Neural crest cell (in vitro differentiated cells): ENCODE data around the gene SLC22A3. TPM values are rescaled to one million over a fixed set of nuclear protein-coding genes. Genes with fewer than 3 reads are reported as not detected.
"Not testable (repeated sequence)": the region's sequence is repeated elsewhere in the genome, so short reads cannot be mapped to it uniquely, and the experiment has no call there.

ENCODE experiments used
- DNase-seq: peaks from one replicate; pipeline ENCODE4 v3.0.0; 2021; ENCODE audit warnings: low read depth, mixed read lengths, low spot score
- H3K27ac Mint-ChIP-seq: one replicate; pipeline ENCODE4 v1.8.0; 2021; ENCODE audit warnings: mild to moderate bottlenecking, mixed read lengths; ENCODE audit not compliant: unreplicated experiment
- H3K27me3 Mint-ChIP-seq: 2 replicates; pipeline ENCODE4 v1.8.0; 2021; ENCODE audit warnings: low read depth, mild to moderate bottlenecking, mixed read lengths
- H3K36me3 Mint-ChIP-seq: 2 replicates; pipeline ENCODE4 v1.8.0; 2021; ENCODE audit warnings: low read depth, mild to moderate bottlenecking, mixed read lengths
- H3K4me1 Mint-ChIP-seq: 2 replicates; pipeline ENCODE4 v1.8.0; 2021; ENCODE audit warnings: mixed read lengths
- H3K4me3 Mint-ChIP-seq: one replicate; pipeline ENCODE4 v1.8.0; 2021; ENCODE audit warnings: mild to moderate bottlenecking, mixed read lengths
- H3K9me3 Mint-ChIP-seq: 2 replicates; pipeline ENCODE4 v1.8.0; 2021; ENCODE audit warnings: mixed read lengths
- CTCF ChIP-seq: fragments of 200-600 bp; sonication (generic); conservative IDR thresholded peaks from 2 replicates; pipeline ENCODE4 v1.5.0; 2021; ENCODE audit warnings: antibody characterized with exemption, mild to moderate bottlenecking
- total RNA-seq: library from RNA; stranded (reverse); gene quantifications from 2 replicates; pipeline ENCODE4 v1.2.1, GENCODE V29; 2021

SLC22A3 gene
- total RNA-seq, 1 donor from 2014 or later: 0.12 TPM

- peaks cover 3% of the 10 kb centered on the region for H3K36me3 Mint-ChIP-seq
- H3K9me3 Mint-ChIP-seq: no peaks in the 10 kb centered on the region
- no peak for TF ChIP-seq CTCF
- DNase-seq: no peak
- H3K4me3 Mint-ChIP-seq: no peak overlapping the region
- no peaks in the 10 kb centered on the region for H3K4me1 Mint-ChIP-seq
- H3K27me3 Mint-ChIP-seq: no peaks in the 10 kb centered on the region
- no peak overlapping the region for H3K27ac Mint-ChIP-seq
Measured at GRCh38 chr6:160462116-160462515, 113.9 kb downstream of the SLC22A3 start.

GRCh38 chr6:160462551-160463109 lies 114.5 kb downstream of the SLC22A3 start:
- DNase-seq: no peak
- Mint-ChIP-seq H3K27ac (peak overlapping the region; percentile 30), H3K4me1 (no peaks in the 10 kb centered on the region), H3K9me3 (no peaks in the 10 kb centered on the region), H3K4me3 (no peak overlapping the region), H3K27me3 (no peaks in the 10 kb centered on the region), H3K36me3 (peaks cover 5% of the 10 kb centered on the region)
- TF ChIP-seq CTCF: no peak

GRCh38 chr6:160464744-160465143 lies 116.6 kb downstream of the SLC22A3 start:
- H3K27ac Mint-ChIP-seq: no peak overlapping the region
- H3K4me1 Mint-ChIP-seq: no peaks in the 10 kb centered on the region
- H3K36me3 Mint-ChIP-seq: peaks cover 5% of the 10 kb centered on the region
- no peaks in the 10 kb centered on the region for H3K27me3 Mint-ChIP-seq
- H3K9me3 Mint-ChIP-seq: no peaks in the 10 kb centered on the region
- no peak for TF ChIP-seq CTCF
- no peak overlapping the region for H3K4me3 Mint-ChIP-seq
- no peak for DNase-seq

GRCh38 chr6:160467261-160467871 lies 119.2 kb downstream of the SLC22A3 start:
- DNase-seq, H3K27me3 Mint-ChIP-seq, H3K27ac Mint-ChIP-seq, H3K9me3 Mint-ChIP-seq, H3K36me3 Mint-ChIP-seq, H3K4me1 Mint-ChIP-seq, H3K4me3 Mint-ChIP-seq: not testable (repeated sequence)
- TF ChIP-seq CTCF: peak; percentile 47

- Mint-ChIP-seq H3K27ac (no peak overlapping the region), H3K9me3 (no peaks in the 10 kb centered on the region), H3K36me3 (peaks cover 5% of the 10 kb centered on the region), H3K4me3 (no peak overlapping the region), H3K27me3 (no peaks in the 10 kb centered on the region), H3K4me1 (no peaks in the 10 kb centered on the region)
- no peak for DNase-seq
- no peak for TF ChIP-seq CTCF
Measured at GRCh38 chr6:160469153-160469552, 121.0 kb downstream of the SLC22A3 start.

GRCh38 chr6:160476056-160476455 lies 127.9 kb downstream of the SLC22A3 start:
- H3K36me3 Mint-ChIP-seq, H3K4me1 Mint-ChIP-seq, H3K4me3 Mint-ChIP-seq, H3K27me3 Mint-ChIP-seq, H3K27ac Mint-ChIP-seq, H3K9me3 Mint-ChIP-seq, DNase-seq: not testable (repeated sequence)

GRCh38 chr6:160477072-160477471 lies 128.9 kb downstream of the SLC22A3 start:
- DNase-seq, H3K27ac Mint-ChIP-seq, H3K27me3 Mint-ChIP-seq, H3K4me3 Mint-ChIP-seq, H3K9me3 Mint-ChIP-seq, H3K4me1 Mint-ChIP-seq: not testable (repeated sequence)
- H3K36me3 Mint-ChIP-seq: peaks cover 11% of the 10 kb centered on the region
